PFSK-1 (cell line): ENCODE results near the gene SYT3.

ENCODE experiments used
- FOXP2 ChIP-seq: optimal IDR thresholded peaks from 2 replicates; pipeline ENCODE3; 2011; ENCODE audit warnings: borderline replicate concordance, control low read depth, inconsistent platforms; ENCODE audit not compliant: insufficient read depth; ENCODE audit errors: extremely low read length, extremely low read depth
- POLR2AphosphoS5 ChIP-seq: IDR thresholded peaks from 2 replicates; pipeline ENCODE4 v1.6.1; 2012; ENCODE audit warnings: low read depth, mild to moderate bottlenecking, control low read depth, low read length, moderate library complexity
- SIN3A ChIP-seq: IDR thresholded peaks from 2 replicates; pipeline ENCODE4 v1.6.1; 2012; ENCODE audit warnings: mild to moderate bottlenecking, low read length, moderate library complexity, borderline replicate concordance; ENCODE audit not compliant: insufficient read depth
- TAF1 ChIP-seq: IDR thresholded peaks from 2 replicates; pipeline ENCODE4 v1.6.1; 2012; ENCODE audit warnings: low read length, control low read depth, borderline replicate concordance; ENCODE audit not compliant: insufficient read depth
- TF ChIP-seq, protein P1 (sequence below), 2 experiments: IDR thresholded peaks; 2 replicates each; pipeline versions ENCODE4 v1.6.1 to v1.8.0; 2011 to 2012; ENCODE audit warnings: low read depth in 2 of 2, low read length in 2 of 2, control low read depth in 1 of 2, inconsistent platforms in 1 of 2, mild to moderate bottlenecking in 1 of 2, moderate library complexity in 1 of 2; ENCODE audit not compliant: insufficient read depth in 1 of 2

Gene SYT3

GRCh38 chr19:50632151-50632835 lies 7.4 kb downstream of the SYT3 start:
- TF ChIP-seq SIN3A (no peak), POLR2AphosphoS5 (no peak), TAF1 (no peak), FOXP2 (no peak)
- TF ChIP-seq, protein P1, sequence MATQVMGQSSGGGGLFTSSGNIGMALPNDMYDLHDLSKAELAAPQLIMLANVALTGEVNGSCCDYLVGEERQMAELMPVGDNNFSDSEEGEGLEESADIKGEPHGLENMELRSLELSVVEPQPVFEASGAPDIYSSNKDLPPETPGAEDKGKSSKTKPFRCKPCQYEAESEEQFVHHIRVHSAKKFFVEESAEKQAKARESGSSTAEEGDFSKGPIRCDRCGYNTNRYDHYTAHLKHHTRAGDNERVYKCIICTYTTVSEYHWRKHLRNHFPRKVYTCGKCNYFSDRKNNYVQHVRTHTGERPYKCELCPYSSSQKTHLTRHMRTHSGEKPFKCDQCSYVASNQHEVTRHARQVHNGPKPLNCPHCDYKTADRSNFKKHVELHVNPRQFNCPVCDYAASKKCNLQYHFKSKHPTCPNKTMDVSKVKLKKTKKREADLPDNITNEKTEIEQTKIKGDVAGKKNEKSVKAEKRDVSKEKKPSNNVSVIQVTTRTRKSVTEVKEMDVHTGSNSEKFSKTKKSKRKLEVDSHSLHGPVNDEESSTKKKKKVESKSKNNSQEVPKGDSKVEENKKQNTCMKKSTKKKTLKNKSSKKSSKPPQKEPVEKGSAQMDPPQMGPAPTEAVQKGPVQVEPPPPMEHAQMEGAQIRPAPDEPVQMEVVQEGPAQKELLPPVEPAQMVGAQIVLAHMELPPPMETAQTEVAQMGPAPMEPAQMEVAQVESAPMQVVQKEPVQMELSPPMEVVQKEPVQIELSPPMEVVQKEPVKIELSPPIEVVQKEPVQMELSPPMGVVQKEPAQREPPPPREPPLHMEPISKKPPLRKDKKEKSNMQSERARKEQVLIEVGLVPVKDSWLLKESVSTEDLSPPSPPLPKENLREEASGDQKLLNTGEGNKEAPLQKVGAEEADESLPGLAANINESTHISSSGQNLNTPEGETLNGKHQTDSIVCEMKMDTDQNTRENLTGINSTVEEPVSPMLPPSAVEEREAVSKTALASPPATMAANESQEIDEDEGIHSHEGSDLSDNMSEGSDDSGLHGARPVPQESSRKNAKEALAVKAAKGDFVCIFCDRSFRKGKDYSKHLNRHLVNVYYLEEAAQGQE (IDR thresholded peaks at IDR 0.05; ENCODE audit: insufficient read depth in 1 of 2, low read depth in 2 of 2, low read length in 2 of 2) = no peak

GRCh38 chr19:50629801-50630200 lies 9.9 kb downstream of the SYT3 start:
- TF ChIP-seq SIN3A (no peak), FOXP2 (no peak), POLR2AphosphoS5 (no peak), TAF1 (no peak)
- TF ChIP-seq, protein P1 (IDR thresholded peaks at IDR 0.05; ENCODE audit: insufficient read depth in 1 of 2, low read depth in 2 of 2, low read length in 2 of 2) = no peak

DNA sequence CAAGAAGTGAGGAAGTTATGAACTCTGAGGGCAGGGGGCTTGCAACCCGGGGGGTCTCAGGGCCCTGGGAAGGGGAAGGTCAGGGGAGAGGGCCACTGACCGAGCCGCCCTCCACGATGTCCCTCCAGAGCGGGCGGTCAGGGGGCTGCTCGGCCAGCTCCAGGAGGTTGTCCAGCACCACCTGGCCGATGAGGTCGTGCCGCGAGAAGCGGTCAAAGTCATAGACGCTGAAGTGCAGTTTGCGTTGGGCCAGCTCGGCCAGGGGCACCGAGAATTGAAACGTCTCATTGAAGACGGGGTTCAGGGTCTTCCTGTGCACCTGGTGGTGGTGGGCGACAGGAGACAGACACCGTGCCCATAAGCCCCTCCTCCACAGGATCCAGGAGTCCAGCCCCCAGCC lies 10.5 kb downstream of the SYT3 start:
- TF ChIP-seq SIN3A (no peak), TAF1 (no peak), POLR2AphosphoS5 (no peak), FOXP2 (no peak)
- TF ChIP-seq, protein P1 (IDR thresholded peaks at IDR 0.05; ENCODE audit: insufficient read depth in 1 of 2, low read depth in 2 of 2, low read length in 2 of 2) = no peak

- TF ChIP-seq SIN3A (no peak), TAF1 (no peak), POLR2AphosphoS5 (no peak), FOXP2 (no peak)
- TF ChIP-seq, protein P1 (IDR thresholded peaks at IDR 0.05; ENCODE audit: insufficient read depth in 1 of 2, low read depth in 2 of 2, low read length in 2 of 2) = no peak
Measured at GRCh38 chr19:50628551-50628950, 11.1 kb downstream of the SYT3 start.

GRCh38 chr19:50628146-50628545 lies 11.5 kb downstream of the SYT3 start:
- TF ChIP-seq FOXP2 (no peak), SIN3A (no peak), POLR2AphosphoS5 (no peak), TAF1 (no peak)
- TF ChIP-seq, protein P1 (IDR thresholded peaks at IDR 0.05; ENCODE audit: insufficient read depth in 1 of 2, low read depth in 2 of 2, low read length in 2 of 2) = no peak
